Fibroblast of lung (primary cell): ENCODE results near the gene PCDH9. TPM values are rescaled to one million over a fixed set of nuclear protein-coding genes. Genes with fewer than 3 reads are reported as not detected.

Experiments
- DNase-seq, 2 donors: peaks; one replicate each; pipeline versions ENCODE4 v3.0.0 to v3.0.0-alpha.2; 2010; ENCODE audit warnings: low read depth in 2 of 2
- H2AFZ ChIP-seq: 2 replicates; pipeline ENCODE4 v1.5.1; 2012; ENCODE audit warnings: low read length, control low read depth, inconsistent platforms
- H3K27ac ChIP-seq: 2 replicates; pipeline ENCODE4 v1.5.1; 2011; ENCODE audit warnings: low read length, control low read depth; ENCODE audit not compliant: insufficient read depth
- H3K27me3 ChIP-seq: 2 replicates; pipeline ENCODE4 v1.5.1; 2011; ENCODE audit warnings: mild to moderate bottlenecking, low read length; ENCODE audit not compliant: control insufficient read depth, insufficient read depth
- H3K36me3 ChIP-seq: 2 replicates; pipeline ENCODE4 v1.5.1; 2011; ENCODE audit warnings: low read length; ENCODE audit not compliant: control insufficient read depth, insufficient read depth
- H3K4me1 ChIP-seq: 2 replicates; pipeline ENCODE4 v1.5.1; 2011; ENCODE audit warnings: low read length; ENCODE audit not compliant: control insufficient read depth, insufficient read depth; ENCODE audit errors: extremely low read depth
- H3K4me2 ChIP-seq: 2 replicates; pipeline ENCODE4 v1.5.1; 2011; ENCODE audit warnings: low read length, control low read depth; ENCODE audit not compliant: insufficient read depth; ENCODE audit errors: extremely low read depth
- H3K4me3 ChIP-seq, 4 experiments: fragments of 200-600 bp in 1 of 4; sonication (generic) in 1 of 4; replicated peaks in 1 of 4; 2 replicates each; pipeline ENCODE4 v1.5.1; 2011 to 2016; ENCODE audit warnings: low read length in 4 of 4, low read depth in 3 of 4, mild to moderate bottlenecking in 3 of 4, control low read depth in 2 of 4, inconsistent platforms in 1 of 4, mixed read lengths in 1 of 4; ENCODE audit not compliant: insufficient read depth in 1 of 4; ENCODE audit errors: control extremely low read depth in 1 of 4
- H3K79me2 ChIP-seq: 2 replicates; pipeline ENCODE4 v1.5.1; 2012; ENCODE audit warnings: mild to moderate bottlenecking, low read length, inconsistent platforms; ENCODE audit not compliant: control insufficient read depth, insufficient read depth
- H3K9ac ChIP-seq: 2 replicates; pipeline ENCODE4 v1.5.1; 2011; ENCODE audit warnings: mild to moderate bottlenecking, low read length, control low read depth; ENCODE audit not compliant: insufficient read depth
- H3K9me3 ChIP-seq: 2 replicates; pipeline ENCODE4 v1.5.1; 2012; ENCODE audit warnings: low read depth, low read length; ENCODE audit not compliant: control insufficient read depth, insufficient read depth
- H4K20me1 ChIP-seq: 2 replicates; pipeline ENCODE4 v1.5.1; 2011; ENCODE audit warnings: low read length; ENCODE audit not compliant: control insufficient read depth, insufficient read depth; ENCODE audit errors: extremely low read depth
- EZH2 ChIP-seq: IDR thresholded peaks from 2 replicates; pipeline ENCODE4 v1.5.1; 2012; ENCODE audit warnings: low read length, control low read depth, mild to moderate bottlenecking; ENCODE audit errors: missing control alignments
- polyA plus RNA-seq, 2 donors: library from polyadenylated mRNA; depleted of rRNA in 1 of 2; stranded (reverse) in 1 of 2; unstranded in 1 of 2; fragments of >200 nt; gene quantifications; 2 replicates each; pipeline ENCODE4 v1.2.1, GENCODE V29; 2011 to 2012; ENCODE audit warnings: missing spikeins in 1 of 2
- total RNA-seq: library from RNA; depleted of rRNA; stranded (reverse); fragments of >200 nt; gene quantifications from 2 replicates; pipeline ENCODE4 v1.2.1, GENCODE V29; 2014
- TF ChIP-seq, protein P1 (sequence below), 2 donors: IDR thresholded peaks in 1 of 2; conservative IDR thresholded peaks in 1 of 2; 1 replicate in 1 of 2; 2 replicates in 1 of 2; pipeline ENCODE4 v1.5.1; 2011 to 2012; ENCODE audit warnings: low read length in 2 of 2, control low read depth in 1 of 2, inconsistent platforms in 1 of 2, low read depth in 1 of 2, mild to moderate bottlenecking in 1 of 2

PCDH9 gene
- total and polyA plus RNA-seq, 2 donors (not counting 1 experiment from before 2014, with no cell fraction given), result 0.50 to 0.67 TPM

DNA sequence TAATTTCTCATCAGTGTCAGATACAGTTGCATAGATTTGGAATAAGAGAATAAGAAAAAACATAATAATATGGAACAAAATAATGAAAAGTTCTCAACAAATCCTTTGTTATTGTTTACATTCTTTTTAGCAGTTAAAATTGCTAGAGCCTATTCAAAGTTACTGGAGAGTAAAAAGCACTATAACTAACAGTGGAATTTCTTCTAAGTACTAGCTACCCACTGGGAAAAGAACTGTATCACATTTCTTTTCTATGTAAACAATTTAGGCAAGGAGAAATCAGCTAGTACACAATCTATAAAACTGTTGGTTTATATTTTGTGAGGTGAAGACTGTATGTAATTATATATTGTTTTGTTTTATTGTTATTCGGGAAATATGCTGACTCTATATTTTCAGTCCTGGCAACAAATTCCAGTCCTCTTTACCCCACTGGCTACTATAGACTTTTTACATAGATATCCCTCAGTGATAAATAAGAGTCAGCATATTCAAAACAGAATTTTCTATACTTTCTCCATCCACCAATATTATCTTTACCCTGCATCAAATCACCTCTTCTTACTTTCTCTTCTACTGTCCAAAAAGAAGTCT, 222.0 kb downstream of the PCDH9 start:
- Histone ChIP-seq H3K27ac (no peak overlapping the region), H3K79me2 (no peaks in the 10 kb centered on the region), H3K9ac (no peak overlapping the region), H3K27me3 (no peaks in the 10 kb centered on the region), H3K9me3 (no peaks in the 10 kb centered on the region), H4K20me1 (no peaks in the 10 kb centered on the region), H3K4me3 (no peak overlapping the region), H3K4me1 (no peaks in the 10 kb centered on the region), H3K4me2 (no peak overlapping the region), H3K36me3 (no peaks in the 10 kb centered on the region), H2AFZ (no peak overlapping the region)
- DNase-seq, result peak in 1 of 2 donors; percentile 3
- no peak for TF ChIP-seq EZH2
- TF ChIP-seq, protein P1, sequence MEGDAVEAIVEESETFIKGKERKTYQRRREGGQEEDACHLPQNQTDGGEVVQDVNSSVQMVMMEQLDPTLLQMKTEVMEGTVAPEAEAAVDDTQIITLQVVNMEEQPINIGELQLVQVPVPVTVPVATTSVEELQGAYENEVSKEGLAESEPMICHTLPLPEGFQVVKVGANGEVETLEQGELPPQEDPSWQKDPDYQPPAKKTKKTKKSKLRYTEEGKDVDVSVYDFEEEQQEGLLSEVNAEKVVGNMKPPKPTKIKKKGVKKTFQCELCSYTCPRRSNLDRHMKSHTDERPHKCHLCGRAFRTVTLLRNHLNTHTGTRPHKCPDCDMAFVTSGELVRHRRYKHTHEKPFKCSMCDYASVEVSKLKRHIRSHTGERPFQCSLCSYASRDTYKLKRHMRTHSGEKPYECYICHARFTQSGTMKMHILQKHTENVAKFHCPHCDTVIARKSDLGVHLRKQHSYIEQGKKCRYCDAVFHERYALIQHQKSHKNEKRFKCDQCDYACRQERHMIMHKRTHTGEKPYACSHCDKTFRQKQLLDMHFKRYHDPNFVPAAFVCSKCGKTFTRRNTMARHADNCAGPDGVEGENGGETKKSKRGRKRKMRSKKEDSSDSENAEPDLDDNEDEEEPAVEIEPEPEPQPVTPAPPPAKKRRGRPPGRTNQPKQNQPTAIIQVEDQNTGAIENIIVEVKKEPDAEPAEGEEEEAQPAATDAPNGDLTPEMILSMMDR (conservative IDR thresholded peaks at IDR 0.05 in 1 of 2, IDR thresholded peaks at IDR 0.05 in 1 of 2; ENCODE audit: low read depth in 1 of 2, low read length in 2 of 2), result no peak

DNA sequence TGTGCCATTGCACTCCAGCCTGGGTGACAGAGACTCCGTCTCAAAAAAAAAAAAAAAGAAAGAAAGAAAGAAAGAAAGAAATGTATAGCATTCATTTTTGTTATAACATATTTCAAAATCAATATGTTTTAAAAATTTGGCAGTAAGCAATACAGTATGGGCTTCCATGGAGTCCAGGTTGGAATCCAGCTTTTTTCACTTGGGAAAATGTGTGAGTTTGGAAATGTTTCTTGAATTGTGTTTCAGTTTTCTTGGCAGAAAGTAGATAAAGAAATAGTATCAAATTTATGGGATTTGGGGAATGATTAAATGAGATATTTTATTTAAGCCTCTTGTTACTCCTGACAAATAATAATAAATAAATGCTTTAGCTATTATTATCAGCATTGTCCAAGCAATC, 225.6 kb downstream of the PCDH9 start:
- Histone ChIP-seq H2AFZ (no peak overlapping the region), H3K4me1 (no peaks in the 10 kb centered on the region), H3K27me3 (no peaks in the 10 kb centered on the region), H3K4me3 (no peak overlapping the region), H3K9me3 (no peaks in the 10 kb centered on the region), H4K20me1 (no peaks in the 10 kb centered on the region), H3K27ac (no peak overlapping the region), H3K4me2 (no peak overlapping the region), H3K79me2 (no peaks in the 10 kb centered on the region), H3K9ac (no peak overlapping the region), H3K36me3 (no peaks in the 10 kb centered on the region)
- TF ChIP-seq, protein P1 (conservative IDR thresholded peaks at IDR 0.05 in 1 of 2, IDR thresholded peaks at IDR 0.05 in 1 of 2; ENCODE audit: low read depth in 1 of 2, low read length in 2 of 2), result no peak
- TF ChIP-seq EZH2, result no peak
- DNase-seq, result no peak

DNA sequence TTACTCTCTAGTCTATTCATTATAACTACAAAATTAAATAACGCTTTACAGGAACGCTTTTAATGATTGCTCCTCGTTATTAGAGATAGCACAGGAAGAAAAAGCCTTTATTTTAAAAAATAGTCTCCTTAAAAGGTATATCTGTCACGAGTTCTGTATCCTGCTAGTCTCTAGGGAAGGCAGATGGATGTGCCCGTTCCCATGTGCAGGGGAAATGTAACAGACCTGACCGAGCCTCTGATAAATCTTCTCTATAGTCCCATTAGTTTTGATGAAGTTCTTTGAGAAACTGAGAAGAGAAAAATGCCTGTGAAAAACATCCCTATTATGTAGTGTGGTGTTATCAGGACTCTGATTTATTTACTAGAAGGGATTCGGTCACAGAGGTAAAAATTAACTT, 226.4 kb downstream of the PCDH9 start:
- Histone ChIP-seq H3K9me3 (no peaks in the 10 kb centered on the region), H3K4me2 (no peak overlapping the region), H3K4me1 (no peaks in the 10 kb centered on the region), H3K4me3 (no peak overlapping the region), H3K27me3 (no peaks in the 10 kb centered on the region), H3K27ac (no peak overlapping the region), H4K20me1 (no peaks in the 10 kb centered on the region), H2AFZ (no peak overlapping the region), H3K79me2 (no peaks in the 10 kb centered on the region), H3K9ac (no peak overlapping the region), H3K36me3 (no peaks in the 10 kb centered on the region)
- no peak for TF ChIP-seq EZH2
- TF ChIP-seq, protein P1 (conservative IDR thresholded peaks at IDR 0.05 in 1 of 2, IDR thresholded peaks at IDR 0.05 in 1 of 2; ENCODE audit: low read depth in 1 of 2, low read length in 2 of 2), result no peak
- no peak for DNase-seq
